Upper lobe of left lung (tissue), 4 donors: Measurements from ENCODE around the gene CFAP119.

Source experiments
- POLR2AphosphoS5 ChIP-seq, 2 donors: sonication (generic); formaldehyde crosslinking; IDR thresholded peaks; one replicate each; pipeline ENCODE4 v1.5.1; 2017; ENCODE audit warnings: antibody characterized with exemption in 2 of 2
- TF ChIP-seq, protein P1 (sequence below), 6 experiments: fragments of 450-650 bp in 4 of 6; fragments of 200-600 bp in 2 of 6; sonication (generic) in 2 of 6; IDR thresholded peaks; one replicate each; pipeline ENCODE4 v1.5.1; 2016 to 2019; ENCODE audit warnings: antibody characterized with exemption in 6 of 6

DNA sequence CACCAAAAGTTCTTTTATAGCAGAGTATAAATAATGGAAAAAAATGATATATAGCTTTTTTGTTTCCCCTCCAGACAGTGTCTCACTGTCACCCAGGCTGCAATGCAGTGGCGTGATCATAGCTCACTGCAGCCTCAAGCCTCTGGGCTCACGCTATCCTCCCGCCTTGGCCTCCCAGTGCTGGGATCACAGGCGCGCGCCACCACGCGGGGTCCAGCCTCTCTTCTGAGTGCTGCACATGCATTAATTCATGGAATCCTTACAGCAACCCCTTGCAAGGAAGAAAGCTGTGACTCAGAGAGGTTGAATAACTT lies 43.2 kb upstream of the CFAP119 start:
- TF ChIP-seq, protein P1, sequence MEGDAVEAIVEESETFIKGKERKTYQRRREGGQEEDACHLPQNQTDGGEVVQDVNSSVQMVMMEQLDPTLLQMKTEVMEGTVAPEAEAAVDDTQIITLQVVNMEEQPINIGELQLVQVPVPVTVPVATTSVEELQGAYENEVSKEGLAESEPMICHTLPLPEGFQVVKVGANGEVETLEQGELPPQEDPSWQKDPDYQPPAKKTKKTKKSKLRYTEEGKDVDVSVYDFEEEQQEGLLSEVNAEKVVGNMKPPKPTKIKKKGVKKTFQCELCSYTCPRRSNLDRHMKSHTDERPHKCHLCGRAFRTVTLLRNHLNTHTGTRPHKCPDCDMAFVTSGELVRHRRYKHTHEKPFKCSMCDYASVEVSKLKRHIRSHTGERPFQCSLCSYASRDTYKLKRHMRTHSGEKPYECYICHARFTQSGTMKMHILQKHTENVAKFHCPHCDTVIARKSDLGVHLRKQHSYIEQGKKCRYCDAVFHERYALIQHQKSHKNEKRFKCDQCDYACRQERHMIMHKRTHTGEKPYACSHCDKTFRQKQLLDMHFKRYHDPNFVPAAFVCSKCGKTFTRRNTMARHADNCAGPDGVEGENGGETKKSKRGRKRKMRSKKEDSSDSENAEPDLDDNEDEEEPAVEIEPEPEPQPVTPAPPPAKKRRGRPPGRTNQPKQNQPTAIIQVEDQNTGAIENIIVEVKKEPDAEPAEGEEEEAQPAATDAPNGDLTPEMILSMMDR (IDR thresholded peaks at IDR 0.05): no peak
- TF ChIP-seq POLR2AphosphoS5 (IDR thresholded peaks at IDR 0.05): no peak
